ENCODE results near the gene ANTXRL.
A peak's percentile ranks its signal among the peaks of the same experiment; 100 is the strongest.
"Not testable (repeated sequence)": the region's sequence is repeated elsewhere in the genome, so short reads cannot be mapped to it uniquely, and the experiment has no call there.

Gene ANTXRL

DNA sequence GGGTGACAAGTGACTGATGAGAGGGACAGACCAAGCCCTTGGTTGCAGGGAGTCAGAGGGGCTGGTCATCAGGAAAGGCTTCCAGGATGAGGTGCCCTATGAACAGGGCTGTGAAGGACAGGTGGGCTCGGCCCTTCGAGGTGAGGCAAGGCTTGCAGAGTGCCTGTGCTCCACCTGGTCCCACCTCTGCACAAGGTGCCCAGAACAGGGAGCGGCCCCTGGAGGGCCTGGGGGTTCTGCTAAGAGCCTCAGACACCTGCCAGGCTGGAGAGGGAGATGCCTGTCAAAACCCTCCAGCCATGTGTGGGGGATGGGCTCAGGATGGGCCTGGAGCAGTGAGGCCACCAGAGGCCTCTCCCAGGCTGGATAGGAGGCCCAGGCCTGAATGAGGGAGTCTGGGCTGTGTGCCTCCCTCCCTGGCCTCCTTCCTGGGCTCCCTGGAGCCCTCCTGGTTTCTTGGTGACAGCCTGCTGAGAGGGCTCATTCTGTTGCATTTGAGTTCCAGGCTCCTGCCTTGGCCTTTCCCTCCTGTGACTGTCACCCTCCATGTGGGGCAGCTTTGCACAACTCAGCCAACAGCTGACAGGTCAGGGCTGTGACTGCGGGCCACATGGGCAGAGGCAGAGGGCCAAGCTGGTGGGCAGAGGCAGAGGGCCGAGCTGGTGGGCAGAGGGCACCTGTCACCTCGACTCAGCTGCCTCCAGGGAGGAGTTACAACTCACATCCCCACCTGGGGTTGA lies 21.1 kb upstream of the ANTXRL start:
- ATAC-seq; H3K27me3 Mint-ChIP-seq; DNase-seq; H3K27ac Mint-ChIP-seq; H3K36me3 Mint-ChIP-seq (ENCODE audit: low read depth); H3K9me3 Mint-ChIP-seq; H3K4me3 Mint-ChIP-seq: not testable (repeated sequence)
- H3K4me1 Mint-ChIP-seq = peaks cover 19% of the 10 kb centered on the region

DNA sequence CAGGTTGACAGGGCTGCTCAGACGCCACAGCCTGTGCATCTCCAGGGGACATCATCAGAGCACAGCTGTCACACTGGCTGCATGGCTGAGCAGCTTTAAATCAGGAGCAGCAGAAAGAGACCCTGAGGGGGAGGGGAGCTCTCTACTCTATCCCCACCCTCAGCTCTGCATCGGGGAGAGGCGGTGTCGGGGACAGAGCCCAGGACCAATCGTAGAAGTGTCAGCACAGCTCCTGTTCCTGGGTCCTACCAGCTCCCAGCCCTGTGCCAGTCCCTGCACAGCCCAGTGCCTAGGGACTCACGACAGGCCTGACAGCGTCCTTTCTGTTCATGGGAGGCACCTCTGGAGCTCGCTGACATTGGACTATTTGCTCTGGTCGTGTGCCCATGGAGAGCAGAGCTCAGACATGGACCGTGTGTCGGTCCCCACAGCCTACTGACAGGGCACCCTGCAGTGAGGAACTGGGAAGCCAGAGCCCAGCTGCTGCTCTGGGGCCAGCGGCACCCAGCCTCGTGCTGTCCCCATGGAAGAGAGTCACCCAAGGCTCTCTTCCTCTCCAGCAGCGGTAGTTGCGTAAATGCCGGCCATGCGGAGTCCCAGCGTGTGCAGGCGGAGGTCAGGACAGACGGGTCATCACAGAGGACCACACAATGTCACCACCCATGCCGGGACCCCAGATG lies 20.4 kb upstream of the ANTXRL start:
- no peaks in the 10 kb centered on the region for H3K9me3 Mint-ChIP-seq
- peaks cover 18% of the 10 kb centered on the region for H3K4me1 Mint-ChIP-seq
- DNase-seq (peak; percentile 16), ATAC-seq (no peak)
- no peaks in the 10 kb centered on the region for H3K27me3 Mint-ChIP-seq
- no peak overlapping the region for H3K4me3 Mint-ChIP-seq
- no peaks in the 10 kb centered on the region for H3K36me3 Mint-ChIP-seq (ENCODE audit: low read depth)
- H3K27ac Mint-ChIP-seq = no peak overlapping the region

DNA sequence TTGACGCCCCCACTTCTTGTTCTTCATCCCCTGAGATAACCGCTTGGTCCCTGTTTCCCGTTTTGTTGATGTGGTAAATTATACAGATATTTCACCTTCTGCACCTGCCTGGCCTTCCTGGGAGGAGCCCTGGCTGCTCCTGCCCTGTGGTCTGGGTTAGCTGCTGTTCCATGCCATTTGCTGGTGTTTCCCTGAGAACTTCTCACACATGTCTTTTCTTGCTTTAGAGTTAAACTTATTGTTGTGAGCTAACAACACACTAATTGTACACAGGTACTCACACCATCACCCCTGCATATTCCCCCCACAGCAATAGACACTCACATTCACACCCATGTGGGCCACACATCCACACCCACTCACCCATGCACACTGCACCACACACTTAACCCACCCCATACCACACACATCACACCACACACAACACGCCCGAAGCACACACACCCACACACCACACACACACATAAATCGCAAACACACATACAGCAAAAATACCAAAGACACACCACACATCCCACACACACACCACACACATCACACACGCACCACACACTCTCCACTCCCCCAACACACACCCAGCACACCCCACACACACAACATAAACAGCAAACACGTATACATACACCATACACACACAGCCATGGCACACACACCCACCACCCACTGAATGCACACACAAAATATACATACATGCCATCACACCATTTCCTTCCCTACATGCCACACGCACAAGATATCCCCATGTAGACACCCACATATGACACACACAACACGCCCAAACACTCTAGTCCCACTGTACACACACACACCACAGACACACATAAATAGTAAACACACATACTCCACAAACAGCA lies 19.4 kb upstream of the ANTXRL start:
- Mint-ChIP-seq H3K4me3 (no peak overlapping the region), H3K27me3 (no peaks in the 10 kb centered on the region), H3K27ac (no peak overlapping the region), H3K4me1 (peaks cover 18% of the 10 kb centered on the region), H3K36me3 (ENCODE audit: low read depth) (no peaks in the 10 kb centered on the region), H3K9me3 (no peaks in the 10 kb centered on the region)
- DNase-seq (peak; percentile 3), ATAC-seq (no peak)

DNA sequence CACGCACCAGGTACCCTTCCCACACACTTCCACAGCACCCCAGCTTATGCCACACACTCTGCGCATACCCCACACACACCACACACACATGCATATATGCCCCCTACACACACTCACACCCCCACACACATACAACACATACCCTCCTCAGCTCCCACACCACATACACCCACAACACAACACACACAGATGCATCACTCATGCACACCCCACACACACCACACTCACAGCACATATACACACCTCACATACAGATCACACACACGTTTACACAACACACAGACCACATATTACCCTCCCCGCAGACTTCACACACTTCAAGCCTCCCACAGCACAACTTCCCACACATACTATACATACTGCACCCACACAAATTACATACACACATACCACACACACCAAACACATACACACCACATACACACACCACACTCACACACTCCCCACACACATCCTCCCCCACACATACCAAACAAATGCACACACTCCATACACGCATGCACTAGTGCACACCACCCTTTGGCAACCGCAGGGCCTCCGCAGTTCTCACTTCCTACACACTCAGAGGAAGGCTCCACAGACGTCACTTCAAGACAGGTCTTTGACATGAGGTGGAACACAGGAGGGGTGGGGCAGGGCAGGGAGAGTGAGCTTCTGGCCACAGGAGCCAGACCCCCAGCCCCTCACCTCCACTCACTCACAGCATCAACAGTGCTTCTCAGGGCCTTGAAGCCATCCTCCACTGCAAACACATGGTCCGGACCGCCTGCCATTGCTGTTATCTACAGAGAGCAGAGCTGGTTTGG lies 18.5 kb upstream of the ANTXRL start:
- peak; percentile 69 for DNase-seq
- no peak overlapping the region for H3K4me3 Mint-ChIP-seq

DNA sequence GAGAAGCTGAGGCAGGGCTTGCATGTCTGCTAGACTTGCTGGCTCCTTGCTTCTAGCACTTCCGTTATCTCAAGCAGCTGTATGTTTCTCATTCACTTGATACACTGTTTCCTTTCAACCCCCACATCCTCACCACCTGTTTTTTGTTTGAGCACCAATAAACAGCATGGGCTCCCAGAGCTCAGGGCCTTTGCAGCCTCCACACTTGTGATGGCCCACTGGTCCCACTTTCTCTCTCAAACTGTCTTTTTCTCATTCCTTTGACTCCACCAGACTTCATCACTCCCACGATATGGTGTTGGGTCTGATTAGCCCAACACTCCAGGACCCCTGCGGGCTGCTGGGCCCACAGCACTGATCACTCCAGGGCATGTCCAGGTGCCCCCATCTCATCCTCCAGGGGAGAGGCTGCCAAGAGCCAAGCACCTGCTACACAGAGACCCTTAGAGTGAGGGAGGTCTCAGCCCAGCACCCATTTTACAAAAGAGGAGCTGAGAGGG lies 17.2 kb upstream of the ANTXRL start:
- not testable (repeated sequence) for H3K9me3 Mint-ChIP-seq; H3K4me3 Mint-ChIP-seq; ATAC-seq; H3K27ac Mint-ChIP-seq; H3K27me3 Mint-ChIP-seq; H3K36me3 Mint-ChIP-seq (ENCODE audit: low read depth)
- peaks cover 26% of the 10 kb centered on the region for H3K4me1 Mint-ChIP-seq
- peak; percentile 44 for DNase-seq

More for the DNA sequence above, 18.5 kb upstream of the ANTXRL start:
- Mint-ChIP-seq H3K4me1 (peaks cover 24% of the 10 kb centered on the region), H3K27ac (no peak overlapping the region), H3K36me3 (ENCODE audit: low read depth) (no peaks in the 10 kb centered on the region), H3K9me3 (no peaks in the 10 kb centered on the region), H3K27me3 (no peaks in the 10 kb centered on the region)
- ATAC-seq = peak; percentile 75

DNA sequence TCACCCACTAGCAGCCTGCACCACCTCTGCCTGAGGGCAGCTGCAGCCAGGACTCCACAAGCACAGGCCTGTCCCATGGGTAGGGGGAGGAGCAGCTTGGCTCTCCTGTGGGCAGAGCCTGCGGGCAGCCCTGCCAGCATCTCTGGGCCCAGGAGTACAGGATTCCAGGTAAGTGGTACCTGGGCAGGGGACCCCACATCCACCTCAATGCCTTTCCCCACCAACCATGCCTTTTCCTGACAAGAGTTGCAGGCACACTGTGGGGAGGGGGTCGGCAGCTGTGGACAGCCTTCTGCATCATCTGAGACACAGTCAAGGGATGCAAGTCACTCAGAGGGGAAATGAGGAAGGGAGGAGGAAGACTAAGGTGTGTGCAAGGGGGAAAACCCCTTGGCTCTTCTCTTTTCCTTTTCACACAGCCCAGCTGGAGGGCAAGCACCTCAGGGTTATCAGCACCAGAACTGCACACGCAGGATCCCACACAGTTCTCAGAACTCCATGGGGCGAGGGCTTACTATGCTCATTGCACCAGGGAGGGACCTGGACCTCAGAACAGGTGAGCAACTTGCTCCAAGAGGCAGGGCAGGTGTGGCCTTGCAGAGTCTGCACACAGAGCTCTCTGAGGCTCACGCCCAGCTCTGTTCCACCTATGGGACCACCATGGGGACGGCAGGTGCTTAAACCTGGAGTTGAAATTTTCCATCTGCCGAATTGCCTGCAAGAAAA lies 16.5 kb upstream of the ANTXRL start:
- ATAC-seq = no peak
- Mint-ChIP-seq H3K9me3 (no peaks in the 10 kb centered on the region), H3K36me3 (ENCODE audit: low read depth) (no peaks in the 10 kb centered on the region), H3K4me3 (no peak overlapping the region), H3K27me3 (no peaks in the 10 kb centered on the region), H3K4me1 (peaks cover 21% of the 10 kb centered on the region), H3K27ac (no peak overlapping the region)
- peak; percentile 5 for DNase-seq

DNA sequence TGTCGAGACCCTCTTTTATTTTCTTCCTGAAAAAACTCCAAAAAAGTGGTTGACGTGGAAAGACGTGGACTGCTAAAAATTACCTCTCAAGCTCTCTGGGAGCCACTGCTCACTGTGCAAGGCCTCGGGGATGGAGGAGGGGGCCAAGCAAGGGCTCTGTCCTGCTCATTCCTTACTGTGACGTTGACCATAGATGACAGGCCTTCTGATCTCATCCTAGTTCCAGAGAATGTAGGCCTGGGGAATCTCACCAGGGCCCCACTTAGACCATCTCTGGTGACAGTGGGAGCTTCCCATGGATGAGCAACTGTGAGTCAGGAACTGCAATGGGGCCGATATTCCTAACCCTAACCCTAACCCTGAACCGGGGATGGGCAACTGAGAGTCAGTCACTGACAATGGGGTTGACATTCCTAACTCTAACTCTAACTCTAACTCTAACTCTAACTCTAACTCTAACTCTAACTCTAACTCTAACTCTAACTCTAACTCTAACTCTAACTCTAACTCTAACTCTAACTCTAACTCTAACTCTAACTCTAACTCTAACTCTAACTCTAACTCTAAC lies 15.8 kb upstream of the ANTXRL start:
- not testable (repeated sequence) for H3K27me3 Mint-ChIP-seq; H3K36me3 Mint-ChIP-seq (ENCODE audit: low read depth); H3K9me3 Mint-ChIP-seq; ATAC-seq; H3K4me3 Mint-ChIP-seq; H3K27ac Mint-ChIP-seq
- peak; percentile 2 for DNase-seq
- H3K4me1 Mint-ChIP-seq = peaks cover 19% of the 10 kb centered on the region

DNA sequence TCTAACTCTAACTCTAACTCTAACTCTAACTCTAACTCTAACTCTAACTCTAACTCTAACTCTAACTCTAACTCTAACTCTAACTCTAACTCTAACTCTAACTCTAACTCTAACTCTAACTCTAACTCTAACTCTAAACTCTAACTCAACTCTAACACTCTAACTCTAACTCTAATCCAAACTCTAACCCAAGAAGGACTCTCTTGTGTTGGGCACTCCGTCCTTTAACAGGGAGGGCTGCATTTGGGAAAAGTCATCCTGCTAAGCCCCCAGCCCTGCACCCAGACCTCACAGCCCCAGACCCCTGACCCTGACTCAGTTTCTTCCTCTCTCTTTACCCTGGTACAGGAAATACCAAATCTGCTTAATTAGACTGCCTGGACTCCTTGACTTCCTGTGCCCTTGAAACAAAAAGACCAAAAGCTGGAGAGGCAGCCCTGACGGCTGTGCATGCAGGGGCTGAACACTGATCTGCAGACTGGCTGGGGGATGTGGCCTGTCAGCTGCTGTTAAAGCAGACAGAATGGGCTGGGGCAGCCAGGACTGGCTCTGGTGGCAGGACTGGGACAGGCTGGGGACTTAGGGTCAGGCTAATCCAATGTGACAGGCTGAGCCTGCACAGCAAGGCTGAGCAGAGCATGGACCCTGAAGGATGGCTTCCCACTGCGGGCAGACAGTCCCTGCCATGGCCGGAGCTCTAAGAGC lies 14.8 kb upstream of the ANTXRL start:
- not testable (repeated sequence) for DNase-seq; H3K4me3 Mint-ChIP-seq; H3K36me3 Mint-ChIP-seq (ENCODE audit: low read depth); H3K9me3 Mint-ChIP-seq; H3K27me3 Mint-ChIP-seq; ATAC-seq
- Mint-ChIP-seq H3K4me1 (peaks cover 14% of the 10 kb centered on the region), H3K27ac (peak overlapping the region; percentile 20)

DNA sequence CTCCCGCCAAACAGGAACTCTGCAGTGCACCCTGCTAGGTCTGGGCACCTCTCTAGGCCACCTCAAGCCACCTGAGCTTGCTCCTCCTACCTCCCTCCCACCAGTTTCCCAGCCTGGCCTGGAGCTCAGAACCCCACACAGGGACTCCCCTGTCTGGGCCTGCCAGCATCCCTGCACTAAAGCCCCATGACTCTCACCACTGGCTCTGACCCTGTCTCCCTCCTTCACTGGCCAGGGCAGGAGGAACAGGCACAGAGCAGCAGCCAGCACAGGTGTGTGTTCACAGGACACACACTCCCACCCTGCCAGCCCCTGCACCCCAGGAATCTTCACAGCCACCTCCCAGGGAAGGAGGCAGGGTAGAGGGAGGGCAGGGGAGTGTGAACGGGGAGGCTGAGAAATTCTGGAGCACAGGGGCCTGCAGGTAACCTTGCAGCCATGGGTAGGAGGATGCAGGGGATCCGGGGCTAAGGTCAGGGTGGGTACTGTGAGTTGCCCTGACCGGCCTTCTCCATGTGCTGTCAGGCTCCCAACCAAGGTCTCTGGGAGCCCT lies 13.9 kb upstream of the ANTXRL start:
- Mint-ChIP-seq H3K9me3 (no peaks in the 10 kb centered on the region), H3K36me3 (ENCODE audit: low read depth) (no peaks in the 10 kb centered on the region), H3K27ac (peak overlapping the region; percentile 29), H3K4me1 (peaks cover 14% of the 10 kb centered on the region), H3K4me3 (no peak overlapping the region), H3K27me3 (no peaks in the 10 kb centered on the region)
- DNase-seq = peak; percentile 6
- ATAC-seq = no peak

DNA sequence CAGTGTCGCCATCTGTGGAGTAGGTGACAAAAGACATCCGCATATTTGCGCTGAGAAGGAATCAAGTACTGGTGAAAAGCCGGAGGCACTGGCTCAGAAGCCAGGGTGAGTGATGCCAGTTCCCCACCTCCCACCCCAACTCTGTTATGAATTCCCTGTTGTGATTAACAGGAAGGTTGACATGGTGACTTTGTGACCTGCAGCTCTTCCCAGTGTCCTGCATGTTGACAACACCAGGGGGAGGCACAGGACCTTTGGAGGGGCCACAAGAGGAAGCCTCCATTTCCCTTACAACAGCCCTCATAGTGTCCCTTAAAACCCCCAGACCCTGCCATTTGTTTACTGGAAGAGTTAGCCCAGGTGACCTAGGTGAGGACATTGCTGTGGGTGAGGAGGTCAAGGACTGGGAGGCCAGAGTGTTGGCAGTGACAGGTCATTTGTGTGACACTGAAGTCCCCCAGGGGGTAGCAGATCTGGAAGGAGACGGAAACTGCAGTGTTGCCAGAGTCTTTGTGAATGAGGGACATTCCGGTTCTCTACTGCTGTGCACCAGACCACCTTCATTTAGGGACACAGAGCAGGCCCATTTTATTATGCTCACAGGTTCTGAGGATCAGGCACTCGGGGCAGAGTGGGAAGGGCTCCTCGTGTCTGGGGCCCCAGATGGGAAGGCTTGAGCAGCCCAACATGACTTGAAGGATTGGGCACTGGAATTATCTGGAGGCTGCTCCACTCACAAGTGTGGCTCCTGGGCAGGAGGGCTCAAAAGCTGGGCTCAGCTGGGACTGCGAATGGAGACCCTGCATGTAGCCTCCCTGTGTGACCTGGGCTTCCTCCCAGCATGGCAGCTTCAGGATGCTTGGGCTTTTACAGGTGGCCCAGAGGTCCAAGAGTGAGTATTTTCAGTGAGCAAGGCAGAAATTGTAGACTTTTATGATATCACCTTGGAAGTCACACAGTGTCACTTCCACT lies 13.0 kb upstream of the ANTXRL start:
- H3K9me3 Mint-ChIP-seq = no peaks in the 10 kb centered on the region
- H3K4me3 Mint-ChIP-seq = no peak overlapping the region
- H3K36me3 Mint-ChIP-seq (ENCODE audit: low read depth) = no peaks in the 10 kb centered on the region
- peak; percentile 6 for DNase-seq
- no peaks in the 10 kb centered on the region for H3K27me3 Mint-ChIP-seq
- peaks cover 14% of the 10 kb centered on the region for H3K4me1 Mint-ChIP-seq
- H3K27ac Mint-ChIP-seq = peak overlapping the region; percentile 13
- ATAC-seq = no peak

DNA sequence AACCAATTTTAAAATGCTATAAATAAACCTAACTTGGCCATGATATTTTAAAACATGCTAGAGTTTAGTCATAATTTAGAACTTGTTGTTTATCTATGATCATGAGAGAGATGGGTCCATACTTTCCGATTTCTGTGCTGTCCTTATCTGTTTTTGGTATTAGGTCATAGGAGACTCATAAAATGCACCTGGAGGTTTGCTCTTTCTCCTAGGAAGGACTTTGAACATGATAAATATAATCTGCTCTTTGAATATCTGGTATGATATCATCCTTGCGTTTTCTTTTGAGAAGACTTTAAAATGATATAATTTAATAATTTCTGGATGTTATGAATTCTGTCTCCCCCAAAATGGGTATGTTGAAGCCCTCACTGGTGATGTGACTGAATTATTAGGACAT lies 9.0 kb upstream of the ANTXRL start:
- Mint-ChIP-seq H3K27ac (no peak overlapping the region), H3K36me3 (ENCODE audit: low read depth) (no peaks in the 10 kb centered on the region), H3K4me1 (peaks cover 10% of the 10 kb centered on the region), H3K27me3 (peaks cover 8% of the 10 kb centered on the region), H3K4me3 (no peak overlapping the region), H3K9me3 (no peaks in the 10 kb centered on the region)
- ATAC-seq = no peak
- DNase-seq = no peak

DNA sequence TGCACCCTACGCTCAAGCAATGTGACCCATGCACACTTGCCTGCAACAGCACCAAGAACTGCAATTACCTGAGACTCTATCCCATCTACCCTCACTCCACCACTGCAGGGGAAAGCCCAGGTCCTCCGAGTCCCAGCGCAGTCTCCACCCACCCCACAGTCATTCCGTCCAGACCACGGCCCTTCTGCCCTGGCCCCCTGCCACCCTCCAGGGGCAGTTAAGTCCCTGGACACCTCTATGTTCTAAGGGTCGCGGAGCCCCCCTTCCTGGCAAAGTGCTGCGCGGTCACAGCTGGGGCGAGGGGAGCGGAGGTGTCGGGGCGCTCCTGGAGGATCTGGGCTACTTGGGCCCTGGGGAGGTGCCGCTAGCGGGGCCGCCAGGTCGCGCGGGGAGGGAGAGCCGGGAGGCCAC lies 4.4 kb upstream of the ANTXRL start:
- not testable (repeated sequence) for H3K27ac Mint-ChIP-seq; H3K36me3 Mint-ChIP-seq (ENCODE audit: low read depth); ATAC-seq; DNase-seq; H3K9me3 Mint-ChIP-seq
- H3K4me1 Mint-ChIP-seq = peaks cover 22% of the 10 kb centered on the region
- H3K4me3 Mint-ChIP-seq = peak overlapping the region; percentile 77
- H3K27me3 Mint-ChIP-seq = peaks cover 20% of the 10 kb centered on the region

Measured in activated naive CD8-positive, alpha-beta T cell treated with anti-CD3 and anti-CD28 coated beads, Interleukin-2, amount 50 U/mL, for 24 hours (primary cell).